C4-2B (cell line): ENCODE results near the gene CTXND2.

Experiments used
- CTCF ChIP-seq: fragments of 450-650 bp; conservative IDR thresholded peaks from 2 replicates; pipeline ENCODE4 v1.5.1; 2017; ENCODE audit warnings: mild to moderate bottlenecking
- ZFX ChIP-seq: fragments of 450-650 bp; IDR thresholded peaks from 2 replicates; pipeline ENCODE4 v1.6.1; 2017

GRCh38 chr1:150912623-150913022, 25.7 kb downstream of the CTXND2 start:
- TF ChIP-seq CTCF = no peak
- TF ChIP-seq ZFX = no peak
